ENCODE data around the gene MACROH2A1. TPM values are rescaled to one million over a fixed set of nuclear protein-coding genes. Genes with fewer than 3 reads are reported as not detected.
A peak's percentile ranks its signal among the peaks of the same experiment; 100 is the strongest.

MACROH2A1 gene
- 236 and 269 TPM in 2 replicates for total RNA-seq (2022)
- percentile 94 among the genes with signal in this experiment for Bru-seq, nascent RNA
- percentile 90 among the genes with signal in this experiment for BruChase-seq, experiment 1, labeled RNA remaining after a 2-hour chase
- percentile 82 among the genes with signal in this experiment for BruChase-seq, experiment 2, labeled RNA remaining after a 6-hour chase
- long read RNA-seq, full-length matches to known transcripts: 222 of 628 reads
- long read RNA-seq, partial matches to known transcripts: 29 of 628 reads
- long read RNA-seq, other reads (novel, unspliced or antisense): 377 of 628 reads

DNA sequence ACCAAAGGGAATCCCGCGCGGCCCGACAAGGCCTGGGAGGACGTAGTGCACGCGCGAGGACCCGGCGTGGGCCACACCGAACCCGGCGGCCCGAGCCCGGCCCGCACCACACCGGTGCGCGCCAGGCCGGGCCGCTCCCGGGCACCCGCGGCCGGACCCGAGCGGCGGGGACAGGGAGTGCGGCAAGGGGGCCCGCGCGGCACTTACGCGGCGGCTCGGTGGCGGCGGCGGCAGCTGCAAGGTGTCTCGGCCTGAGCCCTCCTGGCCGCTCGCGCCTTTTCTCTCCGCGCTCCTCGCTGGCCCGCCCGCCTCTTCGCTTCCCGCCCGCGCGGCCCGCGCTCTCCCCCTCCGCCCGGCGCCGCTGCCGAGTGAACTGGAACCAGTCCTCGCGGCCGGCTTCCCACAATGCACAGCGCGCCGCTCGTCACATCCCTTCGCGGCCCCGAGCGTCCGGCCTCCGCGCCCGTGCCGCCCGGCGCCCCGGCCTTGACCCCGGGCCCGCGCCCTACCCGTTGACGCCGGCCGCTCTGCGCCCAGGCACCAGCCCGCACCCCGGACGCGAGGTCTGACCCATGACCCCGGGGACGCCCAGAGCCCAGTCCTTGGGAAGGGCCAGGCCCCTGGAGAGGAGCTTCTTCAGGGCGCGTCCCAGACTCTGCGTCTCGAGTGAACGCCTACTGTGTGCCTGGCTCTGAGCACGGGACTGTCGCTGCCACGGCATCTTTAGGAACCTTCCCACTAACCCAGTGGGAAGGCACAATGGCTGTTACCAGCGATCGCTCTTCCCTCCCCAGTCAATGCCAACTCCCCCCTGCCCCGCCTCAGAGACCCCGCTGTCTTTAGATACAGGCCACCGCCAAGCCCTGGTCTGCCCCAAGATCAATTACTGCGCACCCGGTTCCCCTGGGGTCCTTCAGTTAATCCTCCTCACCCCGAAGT is at the start of gene MACROH2A1:
MACROH2A1 (minus strand) TSS at position 377 of the 939 bp plus-strand sequence. CDS start 10,138 bp downstream, outside the sequence.
- Mint-ChIP-seq H3K4me3 (ENCODE audit: unreplicated experiment) (peak within 1 kb of the TSS; percentile 88), H3K9me3 (ENCODE audit: unreplicated experiment) (no peaks in the 10 kb centered on the region), H3K36me3 (ENCODE audit: insufficient read depth, unreplicated experiment) (peaks cover 23% of the 10 kb centered on the region), H3K4me1 (ENCODE audit: low read depth, unreplicated experiment) (peaks cover 36% of the 10 kb centered on the region), H3K27ac (ENCODE audit: unreplicated experiment) (peak within 1 kb of the TSS; percentile 91), H3K27me3 (ENCODE audit: insufficient read depth, unreplicated experiment) (no peaks in the 10 kb centered on the region)
- intact Hi-C loops (cut with micrococcal nuclease; ENCODE audit: unreplicated experiment): no loop called here
- Histone ChIP-seq H3K4me3 (ENCODE audit: low read depth, low read length) (peak within 1 kb of the TSS; percentile 73), H3K4me1 (peaks cover 30% of the 10 kb centered on the region), H3K27me3 (replicated peaks; ENCODE audit: control insufficient read depth, insufficient read depth, low read length) (no peaks in the 10 kb centered on the region), H3K9me3 (no peaks in the 10 kb centered on the region), H3K36me3 (ENCODE audit: control insufficient read depth, insufficient read depth, low read length) (no peaks in the 10 kb centered on the region)
- TF ChIP-seq, protein P1, sequence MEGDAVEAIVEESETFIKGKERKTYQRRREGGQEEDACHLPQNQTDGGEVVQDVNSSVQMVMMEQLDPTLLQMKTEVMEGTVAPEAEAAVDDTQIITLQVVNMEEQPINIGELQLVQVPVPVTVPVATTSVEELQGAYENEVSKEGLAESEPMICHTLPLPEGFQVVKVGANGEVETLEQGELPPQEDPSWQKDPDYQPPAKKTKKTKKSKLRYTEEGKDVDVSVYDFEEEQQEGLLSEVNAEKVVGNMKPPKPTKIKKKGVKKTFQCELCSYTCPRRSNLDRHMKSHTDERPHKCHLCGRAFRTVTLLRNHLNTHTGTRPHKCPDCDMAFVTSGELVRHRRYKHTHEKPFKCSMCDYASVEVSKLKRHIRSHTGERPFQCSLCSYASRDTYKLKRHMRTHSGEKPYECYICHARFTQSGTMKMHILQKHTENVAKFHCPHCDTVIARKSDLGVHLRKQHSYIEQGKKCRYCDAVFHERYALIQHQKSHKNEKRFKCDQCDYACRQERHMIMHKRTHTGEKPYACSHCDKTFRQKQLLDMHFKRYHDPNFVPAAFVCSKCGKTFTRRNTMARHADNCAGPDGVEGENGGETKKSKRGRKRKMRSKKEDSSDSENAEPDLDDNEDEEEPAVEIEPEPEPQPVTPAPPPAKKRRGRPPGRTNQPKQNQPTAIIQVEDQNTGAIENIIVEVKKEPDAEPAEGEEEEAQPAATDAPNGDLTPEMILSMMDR (IDR thresholded peaks at IDR 0.05; ENCODE audit: insufficient read depth in 1 of 2, low read depth in 1 of 2, low read length in 1 of 2, severe bottlenecking in 1 of 2, unreplicated experiment in 1 of 2): no peak
- DNase-seq: peak; percentile 84 to 90
- POLR2A ChIA-PET: no interaction called here
- CTCF ChIA-PET: interaction anchor here (0.6 to 1.4 kb wide), 2 partner anchors 24 to 27 kb away, joined by 3 read pairs; no protein-coding TSS in a partner anchor
- BruUV-seq (replicated peaks): TSS peak; percentile 59

DNA sequence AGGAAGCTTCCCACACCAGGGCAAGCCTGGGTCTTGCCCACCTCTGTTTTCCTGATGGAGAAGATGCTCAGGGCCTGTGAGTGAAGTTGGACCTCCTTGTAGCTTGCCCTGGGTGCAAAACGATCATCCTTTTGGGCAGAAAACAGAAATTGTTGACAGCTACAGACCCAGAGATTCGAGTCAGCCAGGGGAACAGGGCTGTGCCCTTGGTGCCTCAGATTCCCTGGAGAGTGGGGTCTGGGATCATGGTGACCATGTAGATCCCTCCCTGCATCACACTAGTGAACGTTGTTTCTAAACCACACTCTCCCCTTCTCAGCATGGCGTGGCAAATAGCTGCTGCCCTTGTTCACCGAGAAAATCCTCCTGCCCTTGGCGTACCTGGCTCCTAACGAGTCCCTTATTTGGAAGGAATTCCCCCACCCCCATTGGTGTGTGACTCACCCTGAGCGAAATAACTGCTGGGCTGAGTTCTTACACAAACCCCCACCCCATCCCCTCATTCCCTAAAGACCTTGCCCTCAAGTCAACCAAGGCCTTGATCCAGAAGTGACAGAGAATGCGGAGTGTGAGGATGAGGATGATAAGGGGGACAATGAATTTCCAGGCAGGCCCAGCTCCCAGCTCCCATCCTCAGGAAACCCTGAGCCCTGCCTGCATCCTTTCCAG is 49.2 kb upstream of the MACROH2A1 start:
- no TSS peak for BruUV-seq (replicated peaks)

More for the DNA sequence above, 49.2 kb upstream of the MACROH2A1 start:
- Histone ChIP-seq H3K9me3 (no peaks in the 10 kb centered on the region), H3K27me3 (replicated peaks; ENCODE audit: control insufficient read depth, insufficient read depth, low read length) (no peaks in the 10 kb centered on the region), H3K4me3 (ENCODE audit: low read depth, low read length) (no peak overlapping the region), H3K4me1 (no peaks in the 10 kb centered on the region), H3K36me3 (ENCODE audit: control insufficient read depth, insufficient read depth, low read length) (no peaks in the 10 kb centered on the region)
- H3K9me3 Mint-ChIP-seq (ENCODE audit: unreplicated experiment): no peaks in the 10 kb centered on the region
- H3K36me3 Mint-ChIP-seq (ENCODE audit: insufficient read depth, unreplicated experiment): no peaks in the 10 kb centered on the region
- TF ChIP-seq, protein P1 (IDR thresholded peaks at IDR 0.05; ENCODE audit: insufficient read depth in 1 of 2, low read depth in 1 of 2, low read length in 1 of 2, severe bottlenecking in 1 of 2, unreplicated experiment in 1 of 2): no peak
- DNase-seq: no peak
- ChIA-PET POLR2A (no interaction called here), CTCF (interaction anchor here (0.8 to 1.3 kb wide), 2 partner anchors 9 to 14 kb away, joined by 3 to 9 read pairs; no protein-coding TSS in a partner anchor)
- no peaks in the 10 kb centered on the region for H3K27me3 Mint-ChIP-seq (ENCODE audit: insufficient read depth, unreplicated experiment)
- intact Hi-C loops (cut with micrococcal nuclease; ENCODE audit: unreplicated experiment): no loop called here
- H3K27ac Mint-ChIP-seq (ENCODE audit: unreplicated experiment): no peak overlapping the region
- H3K4me3 Mint-ChIP-seq (ENCODE audit: unreplicated experiment): no peak overlapping the region
- H3K4me1 Mint-ChIP-seq (ENCODE audit: low read depth, unreplicated experiment): no peaks in the 10 kb centered on the region

Measured in Caco-2 (cell line).